ENCODE results near the gene CA6.
"Not testable (repeated sequence)": the region's sequence is repeated elsewhere in the genome, so short reads cannot be mapped to it uniquely, and the experiment has no call there.

The CA6 gene

GRCh38 chr1:8945568-8945967 lies at the start of gene CA6:
CA6 (plus strand) TSS chr1:8945868; CDS start chr1:8945887, 19 bp downstream.
- H3K36me3 Mint-ChIP-seq = peaks cover 43% of the 10 kb centered on the region
- CTCF ChIA-PET = interaction anchor here (1.4 to 5.3 kb wide), 4 partner anchors 18 to 59 kb away, joined by 5 to 26 read pairs (median 7); no protein-coding TSS in a partner anchor
- H3K4me3 Mint-ChIP-seq = peak within 1 kb of the TSS; percentile 47
- H3K27ac Mint-ChIP-seq = peak within 1 kb of the TSS; percentile 99
- DNase-seq = no peak
- H3K4me1 Mint-ChIP-seq = peaks cover 96% of the 10 kb centered on the region
- peaks cover 1% of the 10 kb centered on the region for H3K9me3 Mint-ChIP-seq
- no peaks in the 10 kb centered on the region for H3K27me3 Mint-ChIP-seq

DNA sequence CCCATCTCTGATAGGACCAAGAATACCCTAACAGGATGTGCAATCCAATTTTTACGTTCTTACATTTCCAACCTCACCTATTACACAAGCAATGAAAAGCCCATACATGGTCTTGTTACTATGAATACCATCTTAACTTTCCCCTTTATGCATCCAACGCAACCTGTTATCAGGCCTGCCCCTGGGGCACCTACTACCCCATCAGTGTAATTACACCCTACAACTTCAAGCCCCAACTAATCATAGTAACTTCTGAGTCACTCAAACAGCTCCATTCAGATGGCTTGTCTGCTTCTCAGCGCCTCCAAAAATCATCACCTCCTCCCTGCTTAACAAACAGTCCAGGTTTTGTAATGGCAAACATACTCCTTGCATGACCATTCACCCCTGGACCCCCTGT lies 48.9 kb upstream of the CA6 start:
- CTCF ChIA-PET = interaction anchor here (1.4 kb wide), 1 partner anchor 17 kb away, joined by 4 read pairs; no protein-coding TSS in a partner anchor
- H3K9me3 Mint-ChIP-seq, DNase-seq, H3K4me3 Mint-ChIP-seq, H3K27me3 Mint-ChIP-seq, H3K27ac Mint-ChIP-seq: not testable (repeated sequence)
- Mint-ChIP-seq H3K36me3 (peaks cover 23% of the 10 kb centered on the region), H3K4me1 (peaks cover 40% of the 10 kb centered on the region)

GRCh38 chr1:8897505-8897904 lies 48.2 kb upstream of the CA6 start:
- H3K9me3 Mint-ChIP-seq, H3K4me3 Mint-ChIP-seq, H3K27me3 Mint-ChIP-seq, DNase-seq, H3K27ac Mint-ChIP-seq: not testable (repeated sequence)
- Mint-ChIP-seq H3K36me3 (peaks cover 23% of the 10 kb centered on the region), H3K4me1 (peaks cover 41% of the 10 kb centered on the region)
- CTCF ChIA-PET = interaction anchor here (1.4 kb wide), 1 partner anchor 17 kb away, joined by 4 read pairs; no protein-coding TSS in a partner anchor

DNA sequence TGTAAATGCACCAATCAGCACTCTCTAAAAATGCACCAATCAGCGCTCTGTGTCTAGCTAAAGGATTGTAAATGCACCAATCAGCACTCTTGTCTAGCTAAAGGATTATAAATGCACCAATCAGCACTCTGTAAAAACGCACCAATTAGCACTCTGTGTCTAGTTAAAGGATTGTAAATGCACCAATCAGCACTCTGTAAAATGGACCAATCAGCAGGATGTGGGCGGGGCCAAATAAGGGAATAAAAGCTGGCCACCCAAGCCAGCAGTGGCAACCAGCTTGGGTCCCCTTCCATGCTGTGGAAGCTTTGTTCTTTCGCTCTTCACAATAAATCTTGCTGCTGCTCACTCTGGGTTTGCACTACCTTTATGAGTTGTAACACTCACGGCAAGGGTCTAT lies 47.2 kb upstream of the CA6 start:
- not testable (repeated sequence) for H3K4me3 Mint-ChIP-seq, DNase-seq

DNA sequence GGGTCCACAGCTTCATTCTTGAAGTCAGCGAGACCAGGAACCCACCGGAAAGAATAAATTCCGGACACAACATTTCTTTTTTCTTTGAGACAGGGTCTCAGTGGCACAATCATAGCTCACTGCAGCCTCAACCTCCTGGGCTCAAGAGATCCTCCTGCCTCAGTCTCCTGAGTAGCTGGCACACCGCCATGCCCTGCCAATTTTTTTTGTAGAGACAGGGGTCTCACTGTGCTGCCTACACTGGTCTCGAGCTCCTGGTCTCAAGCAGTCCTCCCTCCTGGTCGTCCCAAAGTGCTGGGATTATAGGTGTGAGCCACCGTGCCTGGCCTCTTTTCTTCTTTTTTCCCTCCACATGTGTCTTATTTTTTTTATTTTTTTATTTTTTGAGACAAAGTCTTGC lies 46.6 kb upstream of the CA6 start:
- Mint-ChIP-seq H3K27me3 (no peaks in the 10 kb centered on the region), H3K9me3 (peaks cover 8% of the 10 kb centered on the region), H3K4me3 (no peak overlapping the region), H3K36me3 (peaks cover 31% of the 10 kb centered on the region), H3K4me1 (peaks cover 50% of the 10 kb centered on the region), H3K27ac (peak overlapping the region; percentile 98)
- CTCF ChIA-PET = interaction anchor here (1.1 to 1.2 kb wide), 2 partner anchors 19 to 106 kb away, joined by 6 to 7 read pairs; no protein-coding TSS in a partner anchor
- DNase-seq = no peak

More for the DNA sequence above, 47.2 kb upstream of the CA6 start:
- H3K4me1 Mint-ChIP-seq = peaks cover 46% of the 10 kb centered on the region
- not testable (repeated sequence) for H3K9me3 Mint-ChIP-seq, H3K27me3 Mint-ChIP-seq
- H3K27ac Mint-ChIP-seq = peak overlapping the region; percentile 98
- CTCF ChIA-PET = interaction anchor here (1.1 kb wide), 1 partner anchor 106 kb away, joined by 7 read pairs; no protein-coding TSS in a partner anchor
- peaks cover 27% of the 10 kb centered on the region for H3K36me3 Mint-ChIP-seq

DNA sequence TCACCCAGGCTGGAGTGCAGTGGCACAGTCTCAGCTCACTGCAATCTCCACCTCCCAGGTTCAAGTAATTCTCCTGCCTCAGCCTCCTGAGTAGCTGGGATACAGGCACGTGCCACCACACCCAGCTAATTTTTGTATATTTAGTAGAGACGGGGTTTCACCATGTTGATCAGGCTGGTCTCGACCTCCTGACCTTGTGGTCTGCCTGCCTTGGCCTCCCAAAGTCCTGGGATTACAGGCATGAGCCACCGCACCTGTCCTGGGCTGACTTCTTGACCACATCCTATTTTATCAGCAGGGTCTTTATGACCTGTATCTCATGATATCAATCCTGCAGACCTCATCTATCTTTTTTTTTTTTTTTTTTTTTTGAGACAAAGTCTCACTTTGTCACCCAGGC lies 45.0 kb upstream of the CA6 start:
- H3K4me1 Mint-ChIP-seq = peaks cover 55% of the 10 kb centered on the region
- CTCF ChIA-PET = interaction anchor here (1.6 kb wide), 1 partner anchor 40 kb away, joined by 3 read pairs; no protein-coding TSS in a partner anchor
- H3K4me3 Mint-ChIP-seq, H3K27me3 Mint-ChIP-seq, H3K9me3 Mint-ChIP-seq, DNase-seq: not testable (repeated sequence)
- H3K27ac Mint-ChIP-seq = peak overlapping the region; percentile 98
- H3K36me3 Mint-ChIP-seq = peaks cover 32% of the 10 kb centered on the region

- H3K27me3 Mint-ChIP-seq = no peaks in the 10 kb centered on the region
- CTCF ChIA-PET = interaction anchor here (0.7 to 1.5 kb wide), 2 partner anchors 44 to 85 kb away, joined by 4 read pairs; no protein-coding TSS in a partner anchor
- peak overlapping the region; percentile 42 for H3K27ac Mint-ChIP-seq
- DNase-seq = no peak
- H3K4me1 Mint-ChIP-seq = peaks cover 59% of the 10 kb centered on the region
- no peak overlapping the region for H3K4me3 Mint-ChIP-seq
- H3K9me3 Mint-ChIP-seq = peaks cover 7% of the 10 kb centered on the region
- H3K36me3 Mint-ChIP-seq = peaks cover 40% of the 10 kb centered on the region
Observed at GRCh38 chr1:8902765-8903164, 42.9 kb upstream of the CA6 start.

DNA sequence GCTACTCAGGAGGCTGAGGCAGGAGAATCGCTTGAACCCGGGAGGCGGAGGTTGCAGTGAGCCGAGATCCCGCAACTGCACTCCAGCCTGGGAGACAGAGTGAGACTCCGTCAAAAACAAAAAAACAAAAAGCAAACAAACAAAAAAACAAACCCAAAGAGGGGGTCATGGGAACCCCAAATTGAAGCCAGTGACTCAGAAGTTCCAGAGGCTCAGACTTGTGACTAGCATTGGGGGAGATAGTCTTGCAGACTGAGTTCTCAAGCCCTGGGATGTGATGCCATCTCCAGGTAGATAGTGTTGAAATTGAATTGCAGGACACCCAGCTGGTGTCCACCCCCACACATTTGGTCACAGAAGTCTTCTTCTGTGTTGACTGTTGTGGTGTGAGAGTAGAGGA lies 42.3 kb upstream of the CA6 start:
- Mint-ChIP-seq H3K4me1 (peaks cover 57% of the 10 kb centered on the region), H3K4me3 (no peak overlapping the region), H3K27me3 (peaks cover 2% of the 10 kb centered on the region), H3K9me3 (peaks cover 5% of the 10 kb centered on the region), H3K27ac (peak overlapping the region; percentile 1), H3K36me3 (peaks cover 44% of the 10 kb centered on the region)
- no peak for DNase-seq
- CTCF ChIA-PET = interaction anchor here (0.6 to 1.5 kb wide), 2 partner anchors 44 to 45 kb away, joined by 3 to 4 read pairs; no protein-coding TSS in a partner anchor

GRCh38 chr1:8903908-8904650 lies 41.6 kb upstream of the CA6 start:
- peaks cover 3% of the 10 kb centered on the region for H3K9me3 Mint-ChIP-seq
- H3K36me3 Mint-ChIP-seq = peaks cover 39% of the 10 kb centered on the region
- DNase-seq = no peak
- CTCF ChIA-PET = interaction anchor here (0.6 to 1.1 kb wide), 3 partner anchors 42 to 101 kb away, joined by 3 read pairs; no protein-coding TSS in a partner anchor
- H3K4me3 Mint-ChIP-seq = no peak overlapping the region
- peak overlapping the region; percentile 42 for H3K27ac Mint-ChIP-seq
- peaks cover 4% of the 10 kb centered on the region for H3K27me3 Mint-ChIP-seq
- peaks cover 50% of the 10 kb centered on the region for H3K4me1 Mint-ChIP-seq

GRCh38 chr1:8905582-8906191 lies 40.0 kb upstream of the CA6 start:
- Mint-ChIP-seq H3K4me3 (no peak overlapping the region), H3K36me3 (peaks cover 31% of the 10 kb centered on the region), H3K4me1 (peaks cover 38% of the 10 kb centered on the region), H3K9me3 (peaks cover 3% of the 10 kb centered on the region), H3K27me3 (peaks cover 7% of the 10 kb centered on the region), H3K27ac (peak overlapping the region; percentile 67)
- no peak for DNase-seq
- CTCF ChIA-PET = no interaction called here

- CTCF ChIA-PET = interaction anchor here (1.2 to 1.9 kb wide), 4 partner anchors 9 to 96 kb away, joined by 3 to 11 read pairs (median 6); no protein-coding TSS in a partner anchor
- H3K4me1 Mint-ChIP-seq = peaks cover 29% of the 10 kb centered on the region
- H3K9me3 Mint-ChIP-seq = no peaks in the 10 kb centered on the region
- peaks cover 9% of the 10 kb centered on the region for H3K27me3 Mint-ChIP-seq
- H3K36me3 Mint-ChIP-seq = peaks cover 23% of the 10 kb centered on the region
- H3K27ac Mint-ChIP-seq = peak overlapping the region; percentile 26
- no peak for DNase-seq
- H3K4me3 Mint-ChIP-seq = no peak overlapping the region
Observed at GRCh38 chr1:8908388-8909151, 37.1 kb upstream of the CA6 start.

- no peak for DNase-seq
Observed at GRCh38 chr1:8910331-8910730, 35.3 kb upstream of the CA6 start.

GRCh38 chr1:8910914-8911313 lies 34.8 kb upstream of the CA6 start:
- Mint-ChIP-seq H3K27ac (no peak overlapping the region), H3K9me3 (no peaks in the 10 kb centered on the region), H3K4me3 (no peak overlapping the region), H3K4me1 (peaks cover 31% of the 10 kb centered on the region), H3K36me3 (peaks cover 25% of the 10 kb centered on the region), H3K27me3 (peaks cover 11% of the 10 kb centered on the region)
- CTCF ChIA-PET = interaction anchor here (1.2 to 2.6 kb wide), 2 partner anchors 94 to 96 kb away, joined by 3 to 11 read pairs; no protein-coding TSS in a partner anchor
- DNase-seq = no peak

More at GRCh38 chr1:8910331-8910730, 35.3 kb upstream of the CA6 start:
- CTCF ChIA-PET = interaction anchor here (1.2 to 2.6 kb wide), 2 partner anchors 95 to 97 kb away, joined by 3 to 11 read pairs; no protein-coding TSS in a partner anchor
- Mint-ChIP-seq H3K9me3 (no peaks in the 10 kb centered on the region), H3K36me3 (peaks cover 26% of the 10 kb centered on the region), H3K4me3 (no peak overlapping the region), H3K27me3 (peaks cover 11% of the 10 kb centered on the region), H3K27ac (no peak overlapping the region), H3K4me1 (peaks cover 30% of the 10 kb centered on the region)
